ENCODE results near the gene CNTNAP2.

CNTNAP2 gene

DNA sequence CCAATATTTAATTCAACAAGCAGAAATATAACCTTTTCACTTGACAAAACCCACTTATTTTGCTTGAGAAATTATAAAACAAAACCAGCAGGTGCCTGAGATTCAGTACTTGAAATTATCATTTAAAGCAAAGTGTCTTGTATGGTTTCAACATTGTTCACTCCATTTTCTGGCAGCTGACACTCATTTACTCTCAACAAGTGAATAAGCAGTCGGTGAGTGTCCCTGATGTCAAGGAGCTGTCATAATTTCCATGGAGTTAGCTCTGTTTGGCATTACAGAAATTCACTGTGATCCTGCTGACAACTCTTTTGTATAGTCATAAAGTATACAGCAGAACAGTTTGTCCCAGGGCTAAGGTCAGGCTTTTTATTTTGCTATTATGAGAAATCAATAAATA is 490.0 kb downstream of the CNTNAP2 start:
- DNase-seq (ENCODE audit: low spot score), result no peak

DNA sequence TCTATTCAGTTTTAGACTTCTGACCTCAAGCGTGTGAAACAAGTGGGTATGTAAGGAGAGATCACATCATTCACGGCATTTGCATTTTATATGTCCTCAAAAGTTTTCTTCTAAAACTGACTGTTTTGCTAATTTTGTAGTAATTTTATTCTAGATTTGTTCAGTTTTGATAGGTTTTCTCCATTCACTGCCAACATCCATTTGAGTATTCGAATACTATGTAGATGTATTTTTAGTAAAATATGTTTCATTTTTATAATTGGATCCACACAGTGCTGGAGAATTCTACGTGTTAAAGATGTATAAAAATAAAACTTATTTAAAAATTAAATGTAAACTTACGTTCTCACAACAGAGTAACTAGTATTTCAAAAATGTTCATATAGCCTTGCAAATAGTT is 503.0 kb downstream of the CNTNAP2 start:
- DNase-seq (ENCODE audit: low spot score), result no peak

GRCh38 chr7:146626912-146627311 is 510.3 kb downstream of the CNTNAP2 start:
- DNase-seq (ENCODE audit: low spot score), result no peak

- DNase-seq (ENCODE audit: low spot score), result no peak
Observed at GRCh38 chr7:146635205-146636032, 518.8 kb downstream of the CNTNAP2 start.

DNA sequence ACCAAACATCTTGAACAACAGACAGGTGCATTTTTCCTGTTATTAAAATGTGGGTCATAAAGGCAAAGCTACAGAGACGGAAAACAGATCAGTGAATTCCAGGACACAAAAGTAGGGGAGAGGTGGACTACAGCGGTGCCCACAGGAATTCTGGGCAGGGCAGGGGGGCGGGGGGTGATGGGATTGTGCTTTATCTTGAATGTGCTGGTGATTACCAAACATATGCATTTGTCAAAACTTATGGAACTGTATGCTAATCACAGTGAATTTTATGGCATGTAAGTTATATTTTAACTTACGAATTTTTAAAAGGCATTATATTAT is 519.4 kb downstream of the CNTNAP2 start:
- DNase-seq (ENCODE audit: low spot score), result no peak

DNA sequence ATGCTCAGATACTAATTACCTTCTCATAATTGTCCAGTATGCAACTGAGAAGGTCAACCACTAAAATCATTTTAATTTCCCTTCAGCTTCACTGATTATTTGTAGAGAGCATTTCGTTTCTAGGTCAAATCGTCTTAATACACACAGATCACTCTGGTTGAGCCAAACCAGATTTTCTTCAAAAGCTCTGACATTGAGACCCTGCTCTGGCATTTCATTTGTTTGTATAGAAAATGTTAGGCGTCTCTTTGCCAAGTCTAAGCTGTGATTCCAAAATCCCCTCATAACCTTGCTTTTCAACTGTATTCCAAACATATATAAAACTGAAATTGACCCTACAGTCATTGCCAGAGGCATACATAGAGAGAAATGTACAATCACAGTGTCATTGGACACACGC is 520.0 kb downstream of the CNTNAP2 start:
- DNase-seq (ENCODE audit: low spot score), result no peak

DNA sequence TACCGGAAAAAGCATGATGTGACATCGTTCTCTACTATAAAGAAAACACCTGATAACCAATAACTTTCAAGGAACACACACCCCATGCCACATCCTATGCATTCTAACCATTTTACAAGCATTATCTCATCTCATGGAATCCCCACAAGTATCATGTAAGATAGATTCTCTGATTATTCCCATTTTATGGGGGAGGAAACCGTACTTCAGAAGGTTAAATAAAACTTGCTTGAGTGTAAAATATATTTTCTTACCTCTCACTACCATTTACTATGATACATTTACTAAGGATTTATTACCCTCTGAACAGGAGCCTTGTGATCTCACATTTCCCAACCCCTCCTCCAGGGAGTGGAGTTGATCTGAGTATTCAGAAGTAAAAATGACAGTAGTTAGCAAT is 522.7 kb downstream of the CNTNAP2 start:
- DNase-seq (ENCODE audit: low spot score), result no peak

DNA sequence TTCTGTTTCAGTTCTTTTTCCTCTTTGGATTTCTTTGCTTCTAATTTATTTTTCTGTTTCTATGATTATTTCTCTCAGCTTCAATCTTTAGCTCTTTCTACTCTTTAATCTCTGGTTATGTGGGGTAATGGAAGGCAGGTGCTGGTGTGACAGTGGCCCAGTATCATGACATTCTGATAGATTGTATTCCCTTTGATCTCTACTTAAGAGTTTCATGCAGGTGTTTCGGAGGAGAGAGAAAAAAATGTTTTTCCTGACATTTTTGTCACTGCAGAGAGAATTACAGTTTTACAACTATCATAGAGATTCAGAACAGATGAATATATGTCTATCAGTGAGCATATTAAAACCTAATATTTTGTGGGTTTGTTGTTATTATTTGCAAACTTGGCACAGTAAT is 524.9 kb downstream of the CNTNAP2 start:
- DNase-seq (ENCODE audit: low spot score), result no peak

DNA sequence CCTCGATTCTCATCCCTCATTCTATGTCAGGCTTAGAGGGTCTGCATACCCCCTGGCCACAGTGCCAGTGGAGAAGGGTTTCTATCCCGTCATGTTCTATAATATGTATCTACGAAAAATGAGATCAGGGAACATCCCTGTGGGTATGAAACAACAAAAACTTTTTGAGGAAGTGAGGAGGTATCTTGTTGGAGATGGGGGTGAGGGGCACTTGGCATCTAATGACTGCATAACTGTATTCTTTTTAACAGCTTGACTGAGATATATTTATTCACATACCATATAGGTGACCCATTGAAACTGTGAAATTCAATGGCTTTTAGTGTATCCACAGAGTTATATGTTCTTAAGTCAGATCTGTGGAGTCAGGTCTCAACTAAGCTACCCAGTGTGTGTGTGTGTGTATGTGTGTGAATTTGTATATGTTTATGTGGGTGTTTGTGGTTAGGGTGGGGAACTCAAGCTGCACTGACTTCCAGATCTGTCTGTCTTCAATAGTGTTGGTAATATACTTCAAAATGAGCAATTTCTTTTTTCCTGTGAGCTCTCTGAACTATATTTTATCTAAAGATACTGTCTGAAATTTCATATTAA is 528.9 kb downstream of the CNTNAP2 start:
- DNase-seq (ENCODE audit: low spot score), result no peak

DNA sequence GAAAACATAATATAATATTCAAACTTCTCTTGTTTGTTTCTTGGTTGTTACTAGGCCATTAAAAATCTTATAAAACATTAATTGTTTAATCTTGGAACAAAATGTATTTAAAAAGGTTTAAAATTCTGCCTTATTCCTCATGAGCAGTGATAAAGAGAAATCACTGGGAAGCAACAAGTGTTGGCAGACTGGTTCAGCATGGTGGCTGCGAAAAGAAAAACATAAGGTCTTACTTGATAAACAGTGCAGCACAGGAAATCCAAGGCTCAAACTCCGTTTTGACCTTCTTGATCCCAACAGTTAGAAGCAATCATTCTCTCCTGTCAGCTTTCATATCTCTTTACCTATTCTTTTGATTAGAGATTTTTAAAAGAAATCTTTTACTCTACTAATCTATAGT is 530.8 kb downstream of the CNTNAP2 start:
- DNase-seq (ENCODE audit: low spot score), result no peak

GRCh38 chr7:146652176-146652575 is 535.6 kb downstream of the CNTNAP2 start:
- no peak for DNase-seq (ENCODE audit: low spot score)

- no peak for DNase-seq (ENCODE audit: low spot score)
Observed at GRCh38 chr7:146654048-146654447, 537.4 kb downstream of the CNTNAP2 start.

GRCh38 chr7:146655928-146656797 is 539.6 kb downstream of the CNTNAP2 start:
- DNase-seq (ENCODE audit: low spot score), result no peak

GRCh38 chr7:146656988-146657387 is 540.4 kb downstream of the CNTNAP2 start:
- no peak for DNase-seq (ENCODE audit: low spot score)

DNA sequence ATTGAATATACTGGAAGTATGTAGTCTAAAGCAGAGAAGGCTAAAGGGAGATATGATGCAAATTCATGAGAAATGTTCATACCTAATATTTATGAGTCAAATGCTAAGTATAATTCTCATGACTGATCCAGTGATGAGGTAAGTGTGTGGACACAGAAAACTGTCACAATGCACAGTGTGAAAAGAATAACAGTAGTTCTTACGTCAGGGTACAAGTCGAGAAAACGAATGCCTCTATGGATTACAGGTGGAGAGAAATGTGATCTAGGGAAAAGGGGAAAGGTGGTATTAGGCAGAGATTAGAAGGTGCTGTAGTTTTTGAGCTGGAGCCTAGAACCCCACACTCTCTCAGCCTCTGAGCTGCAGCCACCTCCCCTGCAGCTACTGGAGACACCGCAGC is 542.0 kb downstream of the CNTNAP2 start:
- DNase-seq (ENCODE audit: low spot score), result no peak

DNA sequence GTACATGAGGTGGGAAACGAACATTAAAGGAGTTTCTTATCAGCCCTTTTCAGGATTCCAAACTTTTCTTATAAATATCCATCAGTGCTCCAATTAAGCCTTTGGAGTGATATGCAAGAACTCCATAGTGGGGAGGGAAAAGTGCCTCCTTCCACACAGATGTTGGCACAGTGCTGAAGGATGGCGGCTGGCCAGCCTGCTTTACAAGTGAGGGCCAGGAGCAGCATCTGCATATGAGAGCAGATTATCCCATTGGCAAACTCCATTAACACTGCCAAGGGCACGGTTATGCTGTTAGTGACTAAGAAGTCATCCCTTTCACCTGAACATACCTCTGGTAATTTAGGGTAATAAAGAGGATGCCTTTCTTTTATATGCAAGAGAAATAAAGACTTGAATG is 543.1 kb downstream of the CNTNAP2 start:
- no peak for DNase-seq (ENCODE audit: low spot score)

DNA sequence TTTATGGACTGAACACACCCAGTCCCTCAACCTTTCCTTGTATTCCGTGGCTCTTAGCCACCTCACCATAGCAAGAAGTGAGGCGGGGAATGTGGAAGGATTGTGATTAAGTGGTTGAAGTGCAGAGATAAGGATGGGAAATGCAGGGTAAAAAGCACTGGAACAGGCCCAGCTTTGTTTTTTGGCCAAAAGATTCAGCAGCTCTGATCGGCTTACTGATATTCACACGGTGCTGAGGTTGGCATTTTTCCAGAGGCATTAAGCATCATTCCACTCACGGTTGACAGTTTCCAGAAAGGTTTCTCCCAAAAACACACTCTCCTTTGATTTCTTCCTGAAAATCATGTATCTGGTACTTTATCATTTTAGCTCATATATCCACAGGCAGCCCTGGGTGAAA is 544.2 kb downstream of the CNTNAP2 start:
- DNase-seq (ENCODE audit: low spot score), result no peak

GRCh38 chr7:146661435-146661834 is 544.8 kb downstream of the CNTNAP2 start:
- no peak for DNase-seq (ENCODE audit: low spot score)

- DNase-seq (ENCODE audit: low spot score), result no peak
Observed at GRCh38 chr7:146661929-146662328, 545.3 kb downstream of the CNTNAP2 start.

- DNase-seq (ENCODE audit: low spot score), result no peak
Observed at GRCh38 chr7:146665023-146665422, 548.4 kb downstream of the CNTNAP2 start.

DNA sequence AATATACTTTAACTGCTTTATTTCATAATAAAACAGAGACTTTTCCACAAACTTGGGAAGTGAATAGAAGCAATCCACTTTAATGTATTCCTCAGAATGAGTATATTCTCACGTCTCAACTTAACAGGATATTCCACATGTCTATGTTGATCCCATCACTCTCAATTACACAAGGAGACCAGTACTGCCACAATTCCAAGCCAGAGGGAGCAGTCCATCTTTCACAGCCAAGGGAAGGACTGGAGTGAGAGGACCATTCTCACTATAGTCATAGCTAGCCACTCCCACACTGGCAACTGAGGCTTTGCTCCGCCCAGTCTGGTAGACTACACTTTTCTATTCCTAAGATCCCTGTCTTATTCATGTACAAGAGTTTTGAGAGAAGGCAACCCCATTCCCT is 553.9 kb downstream of the CNTNAP2 start:
- no peak for DNase-seq (ENCODE audit: low spot score)

GRCh38 chr7:146681487-146681886 is 564.9 kb downstream of the CNTNAP2 start:
- no peak for DNase-seq (ENCODE audit: low spot score)

DNA sequence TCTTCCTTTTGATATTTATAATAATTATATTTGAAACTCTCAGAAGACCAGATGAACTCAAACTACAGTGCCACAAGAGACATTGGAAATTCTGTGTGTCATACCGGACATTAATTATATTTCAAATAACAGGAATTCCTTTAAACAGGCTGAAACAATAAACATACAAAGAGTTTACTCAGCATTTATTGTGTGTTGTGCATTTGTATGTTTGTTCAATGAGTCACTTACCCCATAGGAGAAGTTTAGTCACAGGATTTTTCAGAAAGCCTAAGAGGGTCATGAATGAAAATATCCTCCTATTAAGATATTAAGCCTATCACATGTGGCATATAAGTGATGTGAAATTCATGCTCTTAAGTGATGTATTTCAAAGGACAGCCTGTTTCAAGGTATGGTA is 566.8 kb downstream of the CNTNAP2 start:
- DNase-seq (ENCODE audit: low spot score), result no peak
